Stimulated activated CD4-positive, alpha-beta T cell treated with anti-CD3 and anti-CD28 coated beads, Interleukin-15, amount 100 ng/mL, for 1 hour (primary cell): Measurements from ENCODE around the gene SYNGAP1.

Experiments used
- DNase-seq, 2 donors: peaks; one replicate each; pipeline ENCODE4 v3.0.0-alpha.2; 2020; ENCODE audit warnings: low read depth in 1 of 2, low spot score in 1 of 2

SYNGAP1 gene

GRCh38 chr6:33420491-33421343 lies 852 bp downstream of the SYNGAP1 start:
- DNase-seq: no peak

- no peak for DNase-seq
Observed at GRCh38 chr6:33421344-33421643, 1.4 kb downstream of the SYNGAP1 start.

DNA sequence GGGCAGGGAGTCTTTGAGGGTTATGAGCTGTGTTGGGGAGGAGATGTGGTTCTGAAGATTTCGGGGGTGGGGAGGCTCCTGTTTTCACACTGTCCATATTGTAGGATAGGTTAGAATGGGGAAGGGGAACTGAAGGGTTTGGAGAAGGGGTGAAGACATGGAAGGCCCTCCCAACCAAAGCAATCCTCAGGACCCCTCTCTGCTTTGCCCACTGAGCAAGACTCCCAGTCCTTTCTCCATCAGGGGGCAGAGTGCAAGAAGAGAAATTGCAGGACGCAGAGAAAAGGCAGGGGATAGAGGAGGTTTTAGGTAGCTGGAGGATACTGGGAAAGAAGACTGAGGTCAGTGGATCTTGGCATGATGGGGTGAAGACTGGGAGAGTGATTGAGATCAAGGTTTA lies 3.9 kb downstream of the SYNGAP1 start:
- DNase-seq: no peak

- DNase-seq: no peak
Observed at GRCh38 chr6:33424855-33425667, 5.2 kb downstream of the SYNGAP1 start.

DNA sequence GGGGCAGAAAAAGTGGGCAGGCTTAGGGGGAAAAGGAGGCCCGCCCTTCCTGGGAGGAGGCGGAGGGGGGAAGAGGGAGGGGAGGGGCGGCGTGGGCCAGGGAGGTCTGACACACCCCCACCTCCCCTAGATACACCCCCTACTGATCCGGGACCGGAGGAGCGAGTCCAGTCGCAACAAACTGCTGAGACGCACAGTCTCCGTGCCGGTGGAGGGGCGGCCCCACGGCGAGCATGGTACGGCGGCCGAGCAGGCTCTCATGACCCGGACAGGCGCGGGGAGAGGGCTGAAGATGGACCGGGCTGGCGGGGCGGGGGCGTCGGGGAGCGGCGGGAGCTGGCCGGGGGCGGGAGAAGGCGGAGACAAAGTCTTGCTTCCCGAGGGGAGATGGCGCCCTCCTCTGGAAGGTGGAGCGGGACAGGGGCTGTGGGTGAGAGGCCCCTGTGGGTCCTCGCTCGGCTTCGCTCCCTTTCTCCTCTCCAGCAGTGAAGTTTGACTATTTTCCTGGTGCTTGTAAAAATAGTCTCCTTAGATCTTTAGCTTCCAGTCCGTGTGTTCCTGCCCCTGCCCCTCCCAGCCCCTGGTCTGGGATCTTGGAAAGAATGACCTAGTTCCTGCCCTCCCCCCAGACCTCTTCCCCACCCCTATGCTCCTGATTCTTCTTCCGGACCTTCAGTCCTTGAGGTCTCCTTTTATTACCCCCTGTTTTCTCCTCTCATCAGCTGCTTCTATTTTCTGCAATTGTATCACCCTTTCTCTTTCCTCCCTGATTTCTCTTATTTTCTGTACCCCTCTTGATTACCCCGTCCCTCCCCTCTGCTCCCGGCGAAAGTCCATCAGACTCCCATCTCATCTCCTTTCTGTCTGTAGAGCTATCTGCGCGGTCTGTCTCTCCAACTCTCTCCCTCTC lies 6.1 kb downstream of the SYNGAP1 start:
- peak; percentile 61 to 63 for DNase-seq

GRCh38 chr6:33426590-33427511 lies 7.0 kb downstream of the SYNGAP1 start:
- DNase-seq: no peak

GRCh38 chr6:33427585-33428223 lies 7.8 kb downstream of the SYNGAP1 start:
- DNase-seq: peak; percentile 37 to 54

DNA sequence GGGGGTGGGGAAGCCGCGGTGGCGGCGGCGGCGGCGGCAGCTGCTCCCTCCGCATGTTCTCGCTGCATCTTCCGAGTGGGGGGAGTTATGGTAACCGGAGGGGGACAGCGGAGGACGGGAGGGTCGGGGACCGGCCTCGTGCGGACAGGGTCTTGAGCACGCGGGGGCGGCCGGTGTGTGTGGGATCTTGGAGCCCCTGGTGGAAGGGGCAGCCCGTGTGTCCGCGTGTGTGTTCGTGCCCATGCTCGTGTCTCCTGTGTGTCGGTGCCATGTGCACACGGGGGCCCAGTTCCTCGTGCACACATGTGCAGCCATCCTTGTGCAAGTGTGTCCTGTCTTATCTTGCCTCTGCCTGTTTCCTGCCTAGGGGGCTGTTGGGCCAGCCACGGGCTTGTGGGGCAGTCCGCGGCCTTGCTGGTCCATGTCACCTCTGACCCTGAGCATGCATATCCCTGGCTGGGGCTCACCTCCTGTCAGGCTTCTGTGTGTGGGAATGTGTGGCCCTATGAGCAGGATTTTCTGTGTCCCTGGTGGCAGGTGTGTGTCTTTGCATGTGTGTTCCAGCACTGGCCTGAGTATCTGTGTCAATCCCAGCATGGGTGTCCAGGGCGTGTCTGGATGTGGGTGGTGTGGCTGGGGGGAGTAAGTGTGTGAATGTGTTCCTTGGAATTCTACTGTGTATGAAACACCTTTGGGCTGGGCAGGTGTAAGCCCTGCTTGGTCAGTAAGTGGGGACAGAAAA lies 8.5 kb downstream of the SYNGAP1 start:
- DNase-seq: no peak

DNA sequence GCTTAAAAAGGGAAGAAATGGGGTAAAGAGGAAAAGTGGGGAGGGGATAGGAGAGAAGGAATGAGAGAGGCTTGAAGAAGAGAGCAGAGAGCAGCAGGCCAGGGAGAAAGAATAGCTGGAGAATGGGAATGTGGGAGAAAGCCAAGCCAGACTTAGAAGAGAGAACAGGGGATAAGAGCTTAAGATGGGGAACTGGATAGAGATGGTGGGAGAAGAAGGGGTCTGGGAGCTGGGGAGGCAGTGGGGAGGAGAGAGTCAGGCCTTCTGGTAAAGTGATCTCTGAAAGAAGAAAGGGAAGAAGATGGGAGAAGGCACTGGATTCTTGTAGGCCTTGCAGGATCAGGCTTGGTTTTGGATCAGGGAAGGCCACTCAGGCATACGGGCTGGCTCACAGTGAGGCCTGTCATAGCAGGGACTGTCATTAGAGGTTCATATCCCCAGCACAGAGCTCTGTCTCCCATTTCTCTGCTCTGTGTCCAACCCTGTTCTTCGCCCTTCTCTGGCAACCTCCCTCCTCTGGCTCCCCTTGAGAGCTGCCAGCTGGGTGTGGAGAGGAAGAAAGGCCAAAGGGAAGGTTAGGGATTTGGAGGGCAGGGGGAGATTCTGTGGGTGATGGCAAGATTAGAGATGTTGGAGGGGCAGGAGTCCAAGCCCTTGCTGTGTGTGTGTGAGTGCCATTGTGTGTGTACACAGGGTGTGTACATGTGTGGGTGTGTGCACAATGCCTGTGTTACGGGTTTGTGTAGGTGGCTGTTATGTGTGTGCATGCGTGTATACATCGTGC lies 9.3 kb downstream of the SYNGAP1 start:
- DNase-seq: no peak

DNA sequence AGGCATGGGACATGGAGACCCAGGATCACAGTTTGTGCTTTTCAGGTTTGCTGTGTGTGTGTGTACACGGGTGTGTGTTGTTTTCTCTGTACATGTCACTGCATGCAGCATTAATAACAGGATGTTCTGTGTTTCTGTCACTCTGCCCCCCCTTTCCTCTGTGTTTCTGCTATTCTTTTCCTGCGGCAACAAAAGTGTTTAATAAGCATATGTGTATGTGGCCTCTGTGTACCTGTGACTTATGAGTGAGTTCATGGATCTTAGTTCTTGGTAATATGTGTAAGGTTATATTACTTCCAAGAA lies 9.8 kb downstream of the SYNGAP1 start:
- DNase-seq: no peak

DNA sequence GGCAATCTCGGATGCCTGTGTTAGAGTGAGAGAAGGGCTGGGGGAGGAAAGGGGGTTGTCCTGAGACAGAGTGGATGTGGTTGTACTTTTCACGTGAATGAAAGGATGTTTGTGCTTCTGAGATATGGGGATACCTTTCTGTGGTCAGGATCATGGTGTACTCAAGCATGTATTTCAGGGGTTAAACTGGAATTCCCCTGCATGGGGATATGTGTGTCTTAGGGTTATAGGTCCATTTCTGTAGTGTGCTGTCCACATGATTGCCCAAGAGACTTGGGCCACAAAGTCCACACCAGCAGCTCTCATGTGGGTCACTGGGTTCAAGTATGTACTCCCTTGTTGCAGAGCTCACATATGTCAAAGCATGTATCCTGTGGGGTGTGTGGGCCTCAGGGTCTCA lies 10.5 kb downstream of the SYNGAP1 start:
- no peak for DNase-seq

DNA sequence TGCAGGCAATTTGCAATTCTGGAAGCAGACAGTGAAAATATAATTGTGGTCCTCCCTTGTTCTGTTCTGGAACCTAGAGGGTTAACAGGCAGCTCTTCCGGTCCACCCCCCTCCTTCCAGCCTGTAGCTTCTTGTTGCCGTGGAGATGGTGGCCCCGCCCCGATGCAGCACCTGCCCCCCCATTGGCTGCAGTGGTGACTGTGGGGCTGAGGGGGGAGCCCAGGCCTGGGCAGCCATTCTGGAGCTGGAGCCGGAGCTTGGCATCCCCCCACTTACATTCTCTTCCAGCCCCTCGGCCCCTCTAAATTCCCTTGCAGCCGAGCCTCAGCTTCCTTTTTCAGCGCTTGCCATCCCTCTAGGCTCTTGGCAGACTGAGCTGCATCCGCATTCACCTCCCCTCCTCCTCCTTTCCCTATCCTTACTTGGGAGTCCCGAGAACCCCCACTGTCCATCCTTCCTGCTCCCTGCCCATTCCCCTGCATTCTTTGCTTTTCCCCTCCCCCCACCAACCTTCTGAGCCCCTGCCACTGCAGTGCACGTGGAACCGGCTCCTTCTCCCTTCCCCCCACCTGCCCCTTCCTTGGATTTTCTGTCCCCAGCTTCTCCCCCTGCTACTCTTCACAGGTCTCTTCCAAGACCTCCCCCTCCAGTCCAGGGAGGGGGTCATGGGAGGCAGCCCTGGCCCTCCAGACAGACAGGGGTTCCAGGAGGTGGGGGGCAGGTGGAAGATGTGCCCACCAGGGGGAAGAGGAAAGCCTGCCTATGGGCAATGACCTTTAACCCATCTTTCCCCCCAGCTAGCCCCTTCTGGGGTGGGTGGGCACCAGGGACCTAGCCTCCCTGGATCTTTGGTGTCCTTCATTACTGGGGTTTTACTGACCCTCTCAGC lies 11.4 kb downstream of the SYNGAP1 start:
- peak; percentile 64 to 66 for DNase-seq

DNA sequence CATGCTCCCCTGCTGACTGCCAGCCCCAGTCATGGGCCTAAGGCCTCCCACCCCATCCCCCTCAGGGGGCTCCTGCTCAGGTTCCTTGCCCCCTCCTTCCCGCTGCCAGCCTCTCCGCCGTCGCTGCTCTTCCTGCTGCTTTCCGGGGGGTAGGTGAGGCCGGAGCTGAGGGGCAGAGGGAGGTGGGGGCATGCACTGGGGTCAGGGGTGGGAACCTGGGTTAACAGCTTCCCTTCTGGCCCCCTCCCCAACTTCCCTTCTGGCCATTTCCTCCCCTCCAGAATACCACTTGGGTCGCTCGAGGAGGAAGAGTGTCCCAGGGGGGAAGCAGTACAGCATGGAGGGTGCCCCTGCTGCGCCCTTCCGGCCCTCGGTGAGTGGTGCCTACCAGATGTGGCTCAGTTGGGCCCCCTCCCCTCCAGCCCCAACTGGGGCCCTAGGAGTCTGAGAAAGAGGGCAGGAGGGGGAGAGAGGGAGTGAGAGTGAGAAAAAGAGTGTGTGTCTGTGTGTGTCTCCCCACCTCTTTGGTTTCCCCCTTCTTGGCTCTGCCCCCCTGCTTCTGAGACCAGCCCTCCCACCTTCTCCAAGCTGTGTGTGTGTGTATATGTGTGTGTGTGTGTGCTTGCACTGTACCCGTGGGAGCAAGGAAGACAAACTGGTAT lies 12.1 kb downstream of the SYNGAP1 start:
- DNase-seq: no peak

DNA sequence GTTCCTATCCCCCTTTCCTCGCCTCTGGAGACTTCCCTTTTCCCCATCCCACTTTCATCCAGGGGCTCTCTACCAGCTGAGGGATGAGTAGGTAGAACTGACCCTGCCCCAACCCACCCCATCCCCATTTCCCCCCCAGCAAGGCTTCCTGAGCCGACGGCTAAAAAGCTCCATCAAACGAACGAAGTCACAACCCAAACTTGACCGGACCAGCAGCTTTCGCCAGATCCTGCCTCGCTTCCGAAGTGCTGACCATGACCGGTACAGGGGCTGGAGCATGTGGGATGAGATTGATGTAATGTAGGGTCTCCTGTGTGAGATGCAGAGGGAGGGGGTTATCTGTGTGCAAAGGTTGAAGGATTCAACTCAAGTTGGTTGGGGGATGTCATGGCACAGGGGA lies 12.7 kb downstream of the SYNGAP1 start:
- no peak for DNase-seq

DNA sequence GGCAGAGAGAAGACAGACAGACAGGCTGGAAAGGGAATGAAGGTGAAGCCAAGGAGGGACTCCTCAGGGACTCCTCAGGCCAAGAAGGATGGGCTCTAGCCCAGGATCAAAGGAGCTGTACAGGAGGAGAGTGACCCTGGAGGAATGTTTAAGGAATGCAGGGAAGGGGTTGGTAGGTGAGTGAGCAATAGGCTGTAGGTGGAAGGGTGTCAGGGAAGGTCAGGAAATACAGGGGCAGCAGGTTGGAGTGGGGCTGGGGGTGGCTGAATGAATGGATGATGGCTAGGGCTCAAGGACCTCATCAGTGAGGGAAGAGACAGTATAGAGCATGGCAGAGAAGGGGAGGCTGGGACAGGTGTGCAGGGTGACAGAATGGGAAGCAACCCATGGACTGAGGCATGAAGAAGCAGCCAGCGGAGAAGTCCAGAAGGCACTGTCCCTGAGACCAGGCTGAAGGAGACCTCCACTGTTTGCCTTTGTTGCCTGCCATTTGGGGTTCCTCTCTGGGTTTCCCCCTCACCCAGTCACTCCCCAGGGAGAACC lies 13.2 kb downstream of the SYNGAP1 start:
- DNase-seq: no peak

DNA sequence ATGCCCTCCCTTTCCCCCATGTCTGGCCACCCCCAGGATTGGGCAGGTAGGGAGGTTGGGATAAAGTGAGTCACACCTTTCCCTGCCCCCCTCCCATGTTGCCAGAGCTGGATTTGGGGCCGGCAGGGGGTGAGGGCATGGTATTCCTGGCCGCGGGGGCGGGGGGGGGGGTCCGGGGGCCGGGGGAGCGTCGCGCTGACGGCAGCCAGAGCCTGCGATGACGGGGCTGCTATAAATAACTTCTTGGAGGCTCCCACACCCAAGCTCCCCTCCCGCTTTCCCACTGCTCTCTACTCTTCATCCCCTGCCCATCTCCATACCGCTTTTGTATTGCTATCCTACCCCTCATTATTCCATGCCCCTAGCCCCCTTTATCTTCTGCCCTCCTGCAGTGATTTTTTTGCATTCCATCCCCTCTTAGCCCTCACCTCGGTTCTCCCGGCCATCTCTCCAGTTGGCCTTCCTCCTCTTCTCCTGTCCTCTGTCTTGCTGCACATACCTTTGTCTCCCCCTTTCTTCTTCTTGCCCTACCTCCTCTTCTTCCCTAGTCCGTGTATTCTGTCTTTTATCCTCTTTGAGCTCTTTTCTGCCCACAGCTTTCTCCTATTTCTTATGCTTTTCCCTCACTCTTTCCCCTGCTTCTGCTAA lies 13.8 kb downstream of the SYNGAP1 start:
- no peak for DNase-seq
